Esophagus muscularis mucosa (tissue), 4 donors: ENCODE data around the gene ANKS1B.

ENCODE experiments used
- CTCF ChIP-seq, 3 experiments: fragments of 200-600 bp in 2 of 3; fragments of 450-650 bp in 1 of 3; sonication (generic) in 2 of 3; IDR thresholded peaks; one replicate each; pipeline ENCODE4 v1.5.1; 2017 to 2019; ENCODE audit warnings: antibody characterized with exemption in 3 of 3, mild to moderate bottlenecking in 2 of 3, moderate library complexity in 1 of 3
- EP300 ChIP-seq: sonication (generic); formaldehyde crosslinking; IDR thresholded peaks from one replicate; pipeline ENCODE4 v1.6.1; 2017; ENCODE audit warnings: antibody characterized with exemption
- POLR2A ChIP-seq: fragments of 450-650 bp; IDR thresholded peaks from one replicate; pipeline ENCODE4 v1.6.1; 2017; ENCODE audit warnings: antibody characterized with exemption, moderate library complexity, mild to moderate bottlenecking, low read depth
- POLR2AphosphoS5 ChIP-seq, 2 donors: sonication (generic); formaldehyde crosslinking; IDR thresholded peaks; one replicate each; pipeline ENCODE4 v1.6.1; 2017; ENCODE audit warnings: antibody characterized with exemption in 2 of 2

DNA sequence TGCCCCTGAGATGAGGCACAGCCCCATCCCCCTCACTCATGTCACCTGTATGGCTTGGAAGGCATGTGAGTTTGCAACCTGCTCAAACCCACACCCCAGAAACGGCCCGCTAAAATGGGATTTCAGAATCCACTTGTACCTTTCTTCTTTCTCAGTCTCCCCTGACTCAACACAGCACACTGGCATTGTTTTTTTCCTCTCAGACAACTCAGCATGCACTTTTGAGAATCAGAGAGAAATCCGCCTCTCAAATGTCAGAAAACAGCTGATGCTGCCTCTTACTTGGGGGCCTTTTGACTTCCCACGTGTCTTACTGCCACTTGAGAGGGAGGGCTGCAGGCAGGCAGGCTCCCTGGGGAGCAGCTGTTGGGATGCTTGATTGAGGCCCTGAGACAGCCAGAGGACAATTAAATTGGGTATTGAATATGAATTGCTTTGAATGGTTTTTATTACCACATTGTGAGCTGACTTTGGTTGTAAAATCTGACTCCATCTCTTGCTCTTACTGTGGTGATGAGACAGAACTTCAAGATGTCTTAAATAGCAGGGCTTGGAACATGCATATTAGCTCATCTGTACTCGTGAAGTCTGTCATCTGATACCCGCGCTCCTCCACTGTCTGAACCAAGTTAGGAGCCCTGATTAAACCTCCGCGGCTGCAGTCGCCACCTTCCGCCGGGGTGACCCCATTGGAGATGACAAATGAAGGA lies 1243.0 kb downstream of the ANKS1B start:
- TF ChIP-seq CTCF (IDR thresholded peaks at IDR 0.05) (no peak), POLR2AphosphoS5 (IDR thresholded peaks at IDR 0.05) (no peak), EP300 (no peak), POLR2A (no peak)
